GM18505 (cell line): ENCODE results near the gene KLHL26.
"Not testable (repeated sequence)": the region's sequence is repeated elsewhere in the genome, so short reads cannot be mapped to it uniquely, and the experiment has no call there.

Experiments
- ATAC-seq: cut with Tn5 transposase; IDR thresholded peaks from one replicate; pipeline ENCODE4 v1.9.1; 2021; ENCODE audit not compliant: unreplicated experiment
- POLR2A ChIP-seq: IDR thresholded peaks from 4 replicates; pipeline ENCODE4 v1.6.1; 2011; ENCODE audit warnings: borderline replicate concordance; ENCODE audit not compliant: insufficient read depth, insufficient read length; ENCODE audit errors: extremely low read depth

KLHL26 gene

GRCh38 chr19:18594824-18595373 lies 41.9 kb upstream of the KLHL26 start:
- TF ChIP-seq POLR2A, result no peak
- ATAC-seq, result no peak

- TF ChIP-seq POLR2A, result no peak
- no peak for ATAC-seq
Observed at GRCh38 chr19:18595475-18595874, 41.4 kb upstream of the KLHL26 start.

- no peak for TF ChIP-seq POLR2A
Observed at GRCh38 chr19:18596752-18597157, 40.1 kb upstream of the KLHL26 start.

GRCh38 chr19:18597809-18598660 lies 38.8 kb upstream of the KLHL26 start:
- no peak for TF ChIP-seq POLR2A
- no peak for ATAC-seq

More at GRCh38 chr19:18596752-18597157, 40.1 kb upstream of the KLHL26 start:
- ATAC-seq, result no peak

GRCh38 chr19:18599485-18599884 lies 37.3 kb upstream of the KLHL26 start:
- no peak for ATAC-seq
- TF ChIP-seq POLR2A, result no peak

- not testable (repeated sequence) for ATAC-seq
Observed at GRCh38 chr19:18600692-18601397, 36.0 kb upstream of the KLHL26 start.

- no peak for TF ChIP-seq POLR2A
- ATAC-seq, result no peak
Observed at GRCh38 chr19:18601875-18602274, 35.0 kb upstream of the KLHL26 start.

GRCh38 chr19:18603255-18603957 lies 33.4 kb upstream of the KLHL26 start:
- no peak for TF ChIP-seq POLR2A
- no peak for ATAC-seq

GRCh38 chr19:18603958-18604819 lies 32.6 kb upstream of the KLHL26 start:
- no peak for ATAC-seq
- TF ChIP-seq POLR2A, result no peak

- no peak for ATAC-seq
- TF ChIP-seq POLR2A, result no peak
Observed at GRCh38 chr19:18604820-18605159, 32.0 kb upstream of the KLHL26 start.

- ATAC-seq, result no peak
- no peak for TF ChIP-seq POLR2A
Observed at GRCh38 chr19:18605196-18605545, 31.7 kb upstream of the KLHL26 start.

- TF ChIP-seq POLR2A, result no peak
- ATAC-seq, result no peak
Observed at GRCh38 chr19:18605546-18606280, 31.1 kb upstream of the KLHL26 start.
